ENCODE measurements around the gene UAP1.

UAP1 gene

DNA sequence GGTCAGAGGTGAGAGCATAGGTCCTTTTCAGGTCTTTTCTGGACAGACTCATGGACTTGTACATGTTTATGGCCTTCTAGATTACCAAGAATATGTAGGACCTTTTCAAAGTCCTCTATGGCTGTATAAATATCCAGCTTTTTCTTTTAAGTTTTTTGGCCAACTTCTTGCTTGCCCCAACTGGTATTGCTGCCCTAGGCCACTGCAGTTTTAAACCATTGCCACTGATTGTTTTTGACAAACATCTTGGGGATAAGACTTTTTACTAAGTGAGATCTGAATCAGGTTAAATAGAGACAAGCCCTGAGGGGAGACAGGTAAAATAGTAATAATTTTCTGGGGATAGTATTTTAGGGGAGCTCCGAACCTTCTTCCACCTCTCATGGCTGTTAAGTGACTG, 56.0 kb downstream of the UAP1 start:
- no peak for DNase-seq (ENCODE audit: low spot score)

DNA sequence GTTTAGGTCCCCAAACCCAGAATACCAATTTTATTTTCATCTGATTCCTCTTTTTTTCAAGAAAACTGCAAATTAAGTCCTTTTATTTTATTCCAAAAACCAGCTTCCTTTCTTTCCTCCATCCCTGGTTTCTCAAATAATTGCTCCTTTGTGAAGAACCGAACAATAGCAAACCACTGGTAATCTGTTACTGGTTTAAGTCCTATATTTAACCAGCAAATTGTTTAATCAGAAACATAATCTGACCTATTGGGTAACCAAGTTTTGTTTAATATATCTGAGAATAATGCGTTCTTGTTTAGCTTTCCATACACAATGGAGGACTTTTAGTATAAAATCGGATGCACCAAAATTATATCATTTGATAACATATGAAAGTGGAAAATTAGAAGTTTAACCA, 57.6 kb downstream of the UAP1 start:
- no peak for DNase-seq (ENCODE audit: low spot score)

DNA sequence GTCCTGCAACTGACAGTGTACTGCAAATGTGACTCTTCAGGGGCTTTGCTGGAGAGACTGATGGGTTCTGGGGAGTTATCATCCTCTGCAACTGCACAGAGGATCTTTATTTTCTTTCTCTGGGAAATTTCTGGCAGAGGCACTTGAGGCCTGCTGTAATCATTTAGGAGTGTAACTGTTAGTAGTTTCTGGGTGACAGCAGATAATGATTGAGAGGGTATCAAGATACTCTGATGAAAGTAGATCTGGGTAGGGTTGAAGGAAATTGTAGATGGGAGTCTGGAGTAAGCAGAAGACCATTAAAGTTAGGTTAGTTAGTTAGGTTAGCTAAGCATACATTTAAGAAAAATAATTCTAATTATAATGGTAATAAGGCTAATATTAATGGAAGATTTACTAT, 59.7 kb downstream of the UAP1 start:
- no peak for DNase-seq (ENCODE audit: low spot score)

DNA sequence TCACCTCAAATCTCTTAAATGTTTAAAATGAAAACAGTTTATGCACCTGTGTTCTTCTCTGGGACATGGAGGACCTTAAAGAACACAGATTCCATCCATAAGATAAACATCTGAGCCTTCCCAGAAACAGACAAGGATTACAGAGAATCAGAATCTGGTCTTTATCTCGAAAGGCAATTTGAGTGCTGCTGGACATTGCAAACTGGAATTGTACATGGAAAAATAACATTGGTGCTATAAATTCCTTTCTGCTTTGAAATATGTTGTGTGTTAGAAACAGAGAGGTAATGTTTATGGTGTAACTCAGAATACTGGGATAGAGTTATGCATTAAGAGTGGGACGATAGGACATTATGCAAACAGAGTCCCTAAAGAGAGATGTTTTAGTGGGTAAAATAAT, 64.2 kb downstream of the UAP1 start:
- DNase-seq (ENCODE audit: low spot score) = no peak

DNA sequence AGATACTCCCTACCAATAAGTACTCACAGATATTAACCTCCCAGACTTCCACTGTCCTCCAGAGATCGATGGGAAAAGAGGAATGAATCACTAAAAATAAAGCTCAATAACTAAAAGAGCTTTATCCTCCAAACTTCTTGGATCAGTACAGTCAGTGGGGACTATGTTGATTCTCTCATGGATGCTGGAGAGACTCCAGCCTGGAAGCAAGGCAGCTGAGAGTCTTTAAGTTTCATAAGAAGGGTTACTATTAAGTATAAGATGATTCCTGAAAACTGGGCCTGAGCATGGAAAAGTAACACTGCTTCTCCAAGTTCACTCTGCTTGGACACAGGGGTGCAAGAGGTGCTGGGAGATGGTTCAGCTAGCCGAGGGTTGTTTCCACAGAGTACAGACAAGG, 64.6 kb downstream of the UAP1 start:
- no peak for DNase-seq (ENCODE audit: low spot score)

DNA sequence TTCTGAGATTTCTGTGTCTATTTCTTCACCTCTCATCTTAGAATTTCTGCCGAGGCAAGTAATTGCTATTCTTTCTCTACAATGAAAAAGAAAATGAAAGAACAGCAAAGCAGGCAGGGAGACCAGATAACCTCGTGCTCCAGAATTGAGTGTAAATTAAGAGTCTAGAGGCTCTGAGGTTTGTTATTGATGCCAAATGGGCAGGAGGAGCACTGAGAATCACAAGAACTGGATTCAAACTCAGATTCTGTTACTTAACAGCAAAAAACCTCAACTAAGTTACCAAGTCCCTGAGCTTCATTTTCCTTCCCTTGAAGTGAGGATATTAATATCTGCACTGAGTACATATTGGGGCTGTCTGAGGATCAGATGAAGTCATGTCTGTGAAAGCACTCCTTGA, 65.2 kb downstream of the UAP1 start:
- no peak for DNase-seq (ENCODE audit: low spot score)

DNA sequence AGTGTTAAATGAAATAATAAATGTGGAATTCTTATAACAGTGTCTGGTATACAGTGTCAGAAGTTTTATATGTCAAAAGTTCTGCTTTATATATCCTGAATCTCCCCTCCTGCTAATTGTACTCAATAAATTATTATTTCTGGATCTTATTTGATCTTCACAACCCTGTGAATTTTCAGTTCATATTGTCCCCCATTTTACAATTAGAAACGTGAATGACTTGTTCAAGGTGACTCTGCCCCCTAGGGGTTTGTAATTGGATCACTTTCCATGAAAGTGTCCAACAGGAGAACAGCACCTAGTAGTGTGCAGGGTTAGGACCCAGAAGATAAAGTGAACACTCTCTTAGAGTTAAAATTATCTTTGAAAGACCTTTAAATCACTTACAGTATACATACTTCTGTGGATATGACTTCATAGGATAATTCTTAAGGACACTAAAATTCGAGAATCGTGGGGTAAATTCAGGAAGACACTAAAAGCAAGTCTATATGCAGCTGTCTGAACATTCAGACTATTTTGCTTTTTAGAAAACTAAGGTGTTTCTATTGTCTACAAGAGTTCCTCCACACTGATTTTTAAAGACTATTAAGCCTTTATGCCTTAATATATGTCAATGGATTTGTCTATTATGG, 66.3 kb downstream of the UAP1 start:
- no peak for DNase-seq (ENCODE audit: low spot score)

DNA sequence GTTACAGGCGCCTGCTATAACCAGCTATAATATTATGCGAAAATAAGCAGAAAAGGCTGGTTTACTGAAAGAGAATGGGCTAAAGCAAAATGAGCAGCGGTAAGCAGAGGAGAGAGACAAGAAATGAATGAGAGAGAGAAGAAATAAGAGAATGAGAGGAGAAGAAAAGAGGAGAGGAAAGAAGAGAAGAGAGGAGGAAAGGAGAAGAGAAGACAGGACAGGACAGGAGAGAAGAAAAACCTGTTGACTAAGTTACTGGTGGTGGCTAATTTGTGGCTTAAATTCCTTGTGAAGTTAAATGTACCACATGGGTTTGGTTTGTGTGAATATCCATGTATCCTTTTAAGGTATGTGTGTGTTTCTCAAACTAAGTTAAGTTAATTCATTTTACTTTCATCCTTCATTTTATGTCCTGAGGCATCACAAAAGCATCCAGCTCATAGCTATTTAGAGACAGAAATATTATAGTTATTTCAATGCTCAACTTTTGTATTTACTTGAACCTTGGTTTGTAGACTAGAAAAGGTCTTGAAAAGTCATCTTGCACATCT, 67.6 kb downstream of the UAP1 start:
- no peak for DNase-seq (ENCODE audit: low spot score)

DNA sequence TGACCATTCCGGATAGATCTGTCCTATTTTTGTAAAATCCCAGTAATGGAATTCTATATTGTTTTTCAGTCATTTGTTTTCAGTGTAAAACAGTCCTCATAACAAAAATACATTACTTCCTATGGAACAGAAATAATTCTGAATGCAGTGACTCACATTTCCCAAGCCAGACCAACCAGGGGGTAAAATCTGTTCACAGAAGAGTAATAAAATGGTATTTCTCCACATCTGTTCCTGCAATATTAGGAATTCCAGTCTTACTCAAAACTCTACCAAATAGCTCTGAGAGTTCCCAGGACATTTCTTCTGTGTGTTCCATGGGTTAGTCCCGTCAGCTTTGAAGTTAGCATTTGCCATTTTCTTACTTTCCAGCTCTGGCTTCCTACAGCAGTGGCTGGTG, 68.1 kb downstream of the UAP1 start:
- DNase-seq (ENCODE audit: low spot score) = no peak

DNA sequence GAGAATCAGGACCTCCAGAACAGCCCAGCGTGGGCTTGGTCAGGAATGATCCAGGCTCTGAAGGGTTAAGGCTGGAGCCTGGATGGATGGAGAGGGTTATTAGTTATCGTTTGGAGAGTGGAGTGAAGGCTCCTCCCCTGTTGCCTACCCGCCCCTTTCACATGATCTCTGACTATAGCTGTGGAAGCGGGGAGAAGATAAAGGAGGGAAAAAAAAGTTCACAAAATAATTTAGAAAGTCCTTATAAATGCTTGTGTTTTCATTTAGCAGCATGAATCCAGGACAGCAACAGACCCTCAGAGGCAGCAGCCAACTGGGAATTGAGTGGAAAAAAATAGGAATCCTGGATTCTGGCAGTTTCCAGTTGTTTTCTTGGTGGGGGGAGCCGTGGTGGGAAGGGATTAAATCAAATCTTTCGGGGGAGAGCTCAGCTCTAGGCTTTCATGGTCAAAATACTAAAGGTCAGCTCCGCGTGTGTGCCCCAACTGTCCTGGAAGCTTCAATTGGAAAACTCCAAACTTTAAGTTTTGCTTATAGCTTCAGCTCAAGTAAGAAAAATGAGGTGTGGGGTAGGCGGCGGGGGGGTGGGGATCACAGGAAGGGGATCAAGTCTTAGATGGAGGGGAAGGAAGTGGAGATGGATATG, 70.1 kb downstream of the UAP1 start:
- DNase-seq (ENCODE audit: low spot score) = no peak

DNA sequence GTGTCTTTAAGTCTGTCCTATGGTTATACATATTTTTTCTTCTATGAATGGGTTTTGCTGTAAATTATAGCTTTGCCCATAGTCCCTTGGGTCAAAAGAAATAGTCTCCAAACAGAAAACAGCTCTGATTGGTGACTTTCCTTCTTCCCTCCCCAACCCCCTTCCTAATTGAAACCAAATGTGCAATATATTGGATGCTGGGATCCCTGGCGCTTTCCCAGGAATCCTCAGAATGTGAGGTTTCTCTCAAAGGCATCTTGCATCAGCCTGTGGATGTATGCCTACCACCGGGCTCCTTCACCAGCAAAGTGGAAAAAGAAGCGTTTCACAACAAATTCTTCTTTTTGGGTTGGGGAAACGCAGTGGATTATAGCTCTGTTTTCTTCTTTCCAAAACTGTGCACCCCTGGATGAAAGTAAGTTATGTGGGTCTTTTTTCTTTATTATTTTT, 70.7 kb downstream of the UAP1 start, which contains the start of gene DDR2:
Gene DDR2, plus strand, starts transcription at position 248 of the 450 bp plus-strand sequence. CDS start 86,600 bp downstream, outside the sequence.
- DNase-seq (ENCODE audit: low spot score) = no peak

DNA sequence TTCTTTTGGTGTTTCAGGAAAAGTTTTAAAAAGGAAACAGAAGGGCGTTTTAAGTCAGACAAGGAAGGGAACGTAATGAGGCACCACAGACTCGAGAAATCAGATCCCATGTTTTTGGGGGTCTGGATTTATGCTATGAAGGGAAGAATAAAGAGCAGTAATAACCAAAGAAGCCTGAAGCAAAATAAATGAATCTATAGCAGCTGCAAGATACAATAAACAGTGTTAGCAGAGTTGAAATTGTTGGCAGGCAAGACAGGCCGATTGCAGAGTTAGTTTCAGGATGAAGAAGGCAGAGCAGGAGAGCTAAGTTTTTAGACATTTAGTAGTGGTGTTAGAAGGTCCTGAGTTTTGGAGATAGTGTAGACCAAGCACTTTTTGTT, 71.2 kb downstream of the UAP1 start:
- DNase-seq (ENCODE audit: low spot score) = no peak

DNA sequence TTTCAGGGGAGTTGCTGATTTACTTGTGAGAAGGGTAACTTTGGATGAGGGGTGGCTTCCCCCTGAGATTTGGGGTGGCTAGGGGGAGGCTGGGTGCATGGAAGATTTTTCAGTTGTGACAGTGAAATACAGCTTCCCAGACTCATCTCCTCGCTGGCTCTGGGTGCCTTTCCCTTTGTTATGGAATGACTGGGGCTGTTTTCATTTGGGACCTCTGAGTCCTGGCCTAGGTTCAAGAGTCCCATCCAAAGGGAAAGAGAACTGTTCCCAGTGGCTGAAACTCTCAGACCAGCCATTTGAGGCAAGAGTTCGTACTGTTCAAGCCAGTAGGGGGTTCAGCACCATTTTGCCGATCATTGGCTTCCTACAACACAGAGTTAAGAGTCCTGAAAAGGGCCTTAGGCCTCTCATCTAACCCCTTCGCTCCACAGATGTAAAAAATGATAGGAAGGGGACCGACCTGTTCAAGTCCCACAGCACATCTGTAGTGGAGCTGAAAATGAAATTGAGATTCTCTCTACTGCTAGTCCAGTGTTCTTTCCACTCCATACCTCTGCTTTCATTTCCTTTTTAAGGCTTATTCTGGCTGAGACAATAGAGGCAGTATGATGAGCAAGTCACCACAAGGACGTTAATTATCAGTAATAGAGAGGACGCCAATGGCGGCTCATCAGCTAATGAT, 71.7 kb downstream of the UAP1 start:
- no peak for DNase-seq (ENCODE audit: low spot score)

DNA sequence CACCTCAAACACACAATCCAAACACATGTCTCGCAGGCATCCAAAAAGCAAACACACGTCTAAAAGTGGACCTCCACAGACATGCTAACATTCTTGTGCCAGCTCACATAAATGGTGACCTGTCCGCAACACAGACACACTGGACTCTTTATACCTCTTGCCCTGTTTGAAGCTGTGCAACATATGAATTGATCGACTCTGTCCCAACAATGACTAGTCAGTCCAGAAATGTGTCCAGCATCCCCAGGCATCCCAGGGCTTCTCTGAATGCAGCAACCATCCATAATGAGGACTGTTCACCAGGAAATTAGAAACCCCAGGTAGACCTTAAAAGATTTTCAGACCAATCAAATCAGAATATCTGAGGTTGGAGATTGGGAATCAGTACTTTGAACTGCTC, 73.9 kb downstream of the UAP1 start:
- no peak for DNase-seq (ENCODE audit: low spot score)

DNA sequence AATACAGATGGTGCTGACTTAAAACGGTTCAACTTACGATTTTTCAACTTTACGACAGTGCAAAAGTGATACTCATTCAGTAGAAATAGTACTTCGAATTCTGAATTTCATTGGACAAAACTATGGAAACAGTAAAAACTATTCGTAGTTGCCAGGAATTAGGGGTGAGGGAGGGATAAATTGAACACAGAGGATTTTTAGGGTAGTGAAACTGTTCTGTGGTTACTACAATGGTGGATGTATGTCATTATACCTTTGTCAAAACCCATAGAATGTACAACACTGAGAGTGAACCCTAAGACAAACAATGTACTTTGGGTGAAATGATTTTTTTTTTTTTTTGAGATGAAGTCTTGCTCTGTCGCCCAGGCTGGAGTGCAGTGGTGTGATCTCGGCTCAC, 78.2 kb downstream of the UAP1 start:
- no peak for DNase-seq (ENCODE audit: low spot score)

DNA sequence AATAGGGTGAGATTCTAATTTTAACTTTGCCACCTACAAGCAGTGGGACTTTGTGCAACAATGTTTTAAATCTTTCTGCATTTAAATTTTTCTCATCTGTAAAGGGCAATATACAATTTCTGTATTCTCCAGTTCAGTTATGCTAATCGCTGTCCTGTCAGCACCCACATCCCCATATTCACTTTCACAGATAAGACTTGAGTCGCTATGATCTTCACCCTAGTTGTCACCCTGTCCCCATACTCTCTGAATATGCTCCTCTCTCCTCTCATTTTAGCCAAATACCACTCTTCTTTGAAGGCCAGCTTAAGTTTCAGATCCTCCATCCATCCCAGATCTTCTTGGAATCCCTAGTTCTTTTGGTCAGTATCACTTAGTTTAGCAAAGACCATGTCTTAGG, 79.6 kb downstream of the UAP1 start:
- no peak for DNase-seq (ENCODE audit: low spot score)

DNA sequence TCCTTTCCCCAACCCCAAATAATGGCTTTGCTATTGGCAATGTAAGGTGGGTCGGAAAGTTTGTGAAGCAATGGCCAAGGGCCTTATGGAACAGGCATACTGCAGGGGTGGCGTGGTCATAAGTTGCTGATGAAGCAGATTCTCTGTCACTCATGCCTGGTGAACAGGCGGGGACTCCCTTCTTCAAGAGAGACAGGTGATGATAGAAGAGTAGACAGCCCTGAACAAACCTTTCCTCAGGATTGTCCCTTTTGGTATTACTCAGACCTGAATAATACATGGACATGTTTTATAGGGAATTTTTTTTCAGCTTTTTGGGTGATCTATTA, 83.4 kb downstream of the UAP1 start:
- DNase-seq (ENCODE audit: low spot score) = no peak

DNA sequence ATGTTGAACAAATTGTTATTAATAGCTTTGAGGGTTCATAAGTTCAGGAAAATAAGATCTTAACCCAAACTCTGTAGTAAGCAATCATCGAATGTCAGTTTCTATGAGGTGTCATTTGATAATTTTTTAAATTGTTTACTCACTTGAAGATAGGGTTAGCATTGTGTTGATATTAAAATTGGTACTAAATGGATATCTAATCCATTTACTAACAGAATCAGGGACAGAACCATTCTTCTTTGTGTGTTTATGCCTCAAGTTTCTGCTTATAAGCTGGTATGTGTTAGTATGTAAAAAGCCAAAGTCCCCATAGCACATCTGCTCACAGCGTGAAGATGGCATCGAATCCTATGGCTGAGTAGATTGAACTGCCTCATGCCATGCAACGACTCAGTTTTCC, 84.1 kb downstream of the UAP1 start:
- no peak for DNase-seq (ENCODE audit: low spot score)

DNA sequence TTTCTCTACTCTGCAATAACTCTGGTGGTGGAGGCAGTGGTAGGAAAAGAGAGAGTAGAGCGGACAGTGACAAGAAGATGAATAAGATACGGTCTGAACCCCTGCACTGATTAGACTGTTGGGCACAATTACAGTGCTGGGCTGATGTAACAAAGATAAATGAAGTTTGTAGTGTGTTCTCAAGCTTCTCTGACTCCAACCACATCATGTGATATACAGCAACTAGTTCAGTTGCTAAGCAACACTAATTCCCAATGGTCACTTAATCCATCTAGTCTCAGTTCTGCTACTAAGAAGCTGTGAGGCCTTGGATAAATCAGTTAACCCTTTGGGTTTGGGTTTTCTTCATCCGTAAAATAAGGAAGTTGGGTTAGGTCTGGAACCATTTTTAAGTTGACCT, 88.1 kb downstream of the UAP1 start:
- no peak for DNase-seq (ENCODE audit: low spot score)
